Breast epithelium (tissue), 4 donors: ENCODE measurements around the gene BCAS3. TPM values are rescaled to one million over a fixed set of nuclear protein-coding genes. Genes with fewer than 3 reads are reported as not detected.
"Not testable (repeated sequence)": the region's sequence is repeated elsewhere in the genome, so short reads cannot be mapped to it uniquely, and the experiment has no call there.

ENCODE experiments used
- DNase-seq, 2 donors: peaks; one replicate each; pipeline ENCODE4 v3.0.0-alpha.2; 2019; ENCODE audit warnings: low spot score in 2 of 2
- H3K27ac ChIP-seq, 2 donors: fragments of 200-600 bp; sonication (generic) in 1 of 2; one replicate each; pipeline ENCODE4 v1.5.1; 2016 to 2019; ENCODE audit warnings: mild to moderate bottlenecking in 1 of 2
- H3K27me3 ChIP-seq, 2 donors: fragments of 200-600 bp; sonication (generic) in 1 of 2; one replicate each; pipeline versions ENCODE4 v1.5.1 to v1.6.0; 2017 to 2019; ENCODE audit warnings: control low read depth in 1 of 2, mild to moderate bottlenecking in 1 of 2
- H3K36me3 ChIP-seq: fragments of 200-600 bp; one replicate; pipeline ENCODE4 v1.5.1; 2019
- H3K4me1 ChIP-seq, 2 donors: fragments of 200-600 bp; sonication (generic); one replicate each; pipeline ENCODE4 v1.5.1; 2016 to 2019; ENCODE audit warnings: control low read depth in 1 of 2
- H3K4me3 ChIP-seq, 3 donors: fragments of 200-600 bp; sonication (generic); 1 replicate in 2 of 3; 2 replicates in 1 of 3; pipeline ENCODE4 v1.5.1; 2016 to 2019; ENCODE audit warnings: mild to moderate bottlenecking in 3 of 3, moderate library complexity in 2 of 3
- H3K9me3 ChIP-seq, 2 donors: fragments of 200-600 bp; sonication (generic) in 1 of 2; one replicate each; pipeline ENCODE4 v1.5.1; 2016 to 2019; ENCODE audit warnings: control low read depth in 1 of 2
- CTCF ChIP-seq, 3 donors: fragments of 450-650 bp; IDR thresholded peaks; one replicate each; pipeline ENCODE4 v1.5.1; 2016 to 2017; ENCODE audit warnings: antibody characterized with exemption in 3 of 3, mild to moderate bottlenecking in 3 of 3, moderate library complexity in 3 of 3
- POLR2A ChIP-seq: fragments of 450-650 bp; IDR thresholded peaks from one replicate; pipeline ENCODE4 v1.6.1; 2016; ENCODE audit warnings: antibody characterized with exemption, mild to moderate bottlenecking, moderate library complexity
- POLR2AphosphoS5 ChIP-seq, 3 donors: sonication (generic); formaldehyde crosslinking; IDR thresholded peaks; one replicate each; pipeline ENCODE4 v1.6.1; 2017; ENCODE audit warnings: antibody characterized with exemption in 3 of 3
- intact Hi-C: fragments of 100-400 bp; cut with DNase I; formaldehyde crosslinking; loops from one replicate; pipeline ENCODE4 v1.15.1; 2023; ENCODE audit warnings: low total_unique reads
- total RNA-seq, 3 donors: library from RNA; depleted of rRNA; stranded (reverse); fragments of >200 nt; gene quantifications; one replicate each; pipeline ENCODE4 v1.1.0, GENCODE V29; 2016

Gene BCAS3
- total RNA-seq, 3 donors from 2014 or later: 30.8 to 47.9 (median 31.2) TPM

- Histone ChIP-seq H3K4me3 (no peak overlapping the region), H3K9me3 (no peaks in the 10 kb centered on the region), H3K4me1 (no peaks in the 10 kb centered on the region), H3K27ac (no peak overlapping the region), H3K27me3 (no peaks in the 10 kb centered on the region), H3K36me3 (no peaks in the 10 kb centered on the region)
- no peak for DNase-seq
- TF ChIP-seq CTCF (IDR thresholded peaks at IDR 0.05): no peak
- intact Hi-C loops: no loop called here
Measured at GRCh38 chr17:60993497-60993896, 315.8 kb downstream of the BCAS3 start.

- TF ChIP-seq CTCF (IDR thresholded peaks at IDR 0.05) (no peak), POLR2AphosphoS5 (IDR thresholded peaks at IDR 0.05) (no peak), POLR2A (no peak)
- intact Hi-C loops: no loop called here
- H3K36me3 ChIP-seq: no peaks in the 10 kb centered on the region
- no peaks in the 10 kb centered on the region for H3K9me3 ChIP-seq
- H3K27me3 ChIP-seq: no peaks in the 10 kb centered on the region
- no peak overlapping the region for H3K4me3 ChIP-seq
- H3K4me1 ChIP-seq: no peaks in the 10 kb centered on the region
- H3K27ac ChIP-seq: no peak overlapping the region
- no peak for DNase-seq
Measured at GRCh38 chr17:60995680-60996079, 318.0 kb downstream of the BCAS3 start.

- Histone ChIP-seq H3K27ac (no peak overlapping the region), H3K36me3 (no peaks in the 10 kb centered on the region)
- intact Hi-C loops: loop anchor here (10.0 kb wide), 1 partner anchor 254 kb away; no protein-coding TSS in a partner anchor
Measured at GRCh38 chr17:61000911-61001310, 323.3 kb downstream of the BCAS3 start.

GRCh38 chr17:61002316-61002736 lies 324.7 kb downstream of the BCAS3 start:
- H3K27me3 ChIP-seq: no peaks in the 10 kb centered on the region
- intact Hi-C loops: loop anchor here (10.0 kb wide), 1 partner anchor 252 kb away; no protein-coding TSS in a partner anchor

More at GRCh38 chr17:61000911-61001310, 323.3 kb downstream of the BCAS3 start:
- no peaks in the 10 kb centered on the region for H3K4me1 ChIP-seq
- no peaks in the 10 kb centered on the region for H3K27me3 ChIP-seq
- TF ChIP-seq POLR2A (no peak), CTCF (IDR thresholded peaks at IDR 0.05) (no peak)
- no peak for DNase-seq
- no peaks in the 10 kb centered on the region for H3K9me3 ChIP-seq
- H3K4me3 ChIP-seq: no peak overlapping the region

GRCh38 chr17:61005358-61005757 lies 327.7 kb downstream of the BCAS3 start:
- Histone ChIP-seq H3K36me3 (no peaks in the 10 kb centered on the region), H3K4me3 (no peak overlapping the region), H3K27me3 (no peaks in the 10 kb centered on the region), H3K27ac (no peak overlapping the region), H3K9me3 (no peaks in the 10 kb centered on the region), H3K4me1 (no peaks in the 10 kb centered on the region)
- no peak for TF ChIP-seq POLR2AphosphoS5 (IDR thresholded peaks at IDR 0.05)
- TF ChIP-seq CTCF (IDR thresholded peaks at IDR 0.05): no peak
- TF ChIP-seq POLR2A: no peak
- no peak for DNase-seq
- intact Hi-C loops: loop anchor here (10.0 kb wide), 1 partner anchor 249 kb away; no protein-coding TSS in a partner anchor

More at GRCh38 chr17:61002316-61002736, 324.7 kb downstream of the BCAS3 start:
- no peaks in the 10 kb centered on the region for H3K9me3 ChIP-seq
- H3K27ac ChIP-seq: no peak overlapping the region
- no peaks in the 10 kb centered on the region for H3K4me1 ChIP-seq
- peak in 2 of 3 donors; percentile 8 to 33 for TF ChIP-seq CTCF (IDR thresholded peaks at IDR 0.05)
- TF ChIP-seq POLR2AphosphoS5 (IDR thresholded peaks at IDR 0.05): no peak
- no peak for DNase-seq
- no peak overlapping the region for H3K4me3 ChIP-seq
- H3K36me3 ChIP-seq: no peaks in the 10 kb centered on the region

- not testable (repeated sequence) for H3K4me1 ChIP-seq, H3K36me3 ChIP-seq, H3K4me3 ChIP-seq, H3K27ac ChIP-seq, DNase-seq, H3K27me3 ChIP-seq, H3K9me3 ChIP-seq
- intact Hi-C loops: loop anchor here (10.0 kb wide), 1 partner anchor 249 kb away; no protein-coding TSS in a partner anchor
Measured at GRCh38 chr17:61005958-61006357, 328.3 kb downstream of the BCAS3 start.
